IPS DF 19.7 (cell line): Measurements from ENCODE around the gene AK8.

Experiments
- DNase-seq: peaks from one replicate; pipeline ENCODE4 v3.0.0-alpha.2; 2013; ENCODE audit warnings: low read depth, low spot score

The AK8 gene

DNA sequence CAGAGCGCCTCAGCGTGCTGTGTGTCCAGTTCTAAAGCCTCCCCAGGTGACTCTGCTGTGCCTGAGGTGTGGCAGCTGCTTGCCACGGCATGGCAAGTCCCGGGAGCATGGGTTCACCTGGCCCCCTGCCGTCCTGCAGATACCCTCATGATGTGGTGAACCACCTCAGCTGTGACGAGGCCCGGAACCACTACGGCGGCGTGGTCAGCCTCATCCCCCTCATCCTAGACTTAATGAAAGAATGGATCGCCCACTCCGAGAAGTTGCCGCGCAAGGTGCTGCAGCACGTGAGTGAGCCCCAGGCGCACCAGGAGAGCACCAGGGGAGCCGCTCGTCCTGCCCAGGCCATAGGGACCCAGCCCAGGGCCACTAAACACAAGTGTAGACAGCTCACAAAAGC is 10.1 kb upstream of the AK8 start:
- no peak for DNase-seq

DNA sequence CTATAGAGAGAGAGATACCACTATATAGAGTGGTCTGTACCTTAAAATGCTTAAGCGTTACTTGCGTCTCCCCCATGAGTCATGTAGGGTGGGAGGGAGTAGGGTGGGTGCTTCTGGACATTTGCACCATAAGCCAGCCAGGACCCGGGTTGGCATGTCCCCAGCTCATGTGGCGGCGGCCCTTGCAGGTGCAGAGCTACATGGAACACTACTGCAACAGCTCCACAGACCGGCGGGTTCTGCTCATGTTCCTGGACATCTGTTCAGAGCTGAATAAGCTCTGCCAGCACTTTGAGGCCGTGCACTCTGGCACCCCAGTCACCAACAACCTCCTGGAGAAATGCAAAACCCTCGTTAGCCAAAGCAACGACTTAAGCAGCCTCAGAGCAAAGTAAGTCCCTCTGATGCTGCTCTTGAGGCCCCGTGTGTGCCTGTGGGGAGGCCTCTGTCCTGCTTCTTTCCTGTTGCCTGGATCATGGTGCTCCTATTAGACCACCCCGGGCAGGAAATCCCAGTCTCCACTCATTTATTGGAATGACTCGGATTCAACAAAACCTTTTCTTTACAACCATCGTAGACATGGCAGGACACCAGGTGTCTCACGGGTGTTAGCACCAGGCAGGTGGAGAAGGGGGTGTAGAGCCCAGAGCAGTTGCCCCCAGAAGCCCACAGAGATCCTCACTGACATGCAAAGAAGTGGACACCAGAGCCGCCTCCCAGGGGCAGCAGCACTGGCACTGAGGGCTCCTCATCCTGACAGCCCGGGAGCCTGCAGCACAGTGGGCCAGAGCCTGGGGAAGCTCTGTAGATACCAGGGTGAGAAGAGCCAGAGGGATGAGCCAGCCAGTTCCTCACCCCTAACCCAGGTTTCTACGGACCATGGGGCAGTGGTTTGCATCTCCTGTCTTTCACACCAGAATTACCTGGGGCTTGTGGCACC is 9.4 kb upstream of the AK8 start:
- DNase-seq = no peak

DNA sequence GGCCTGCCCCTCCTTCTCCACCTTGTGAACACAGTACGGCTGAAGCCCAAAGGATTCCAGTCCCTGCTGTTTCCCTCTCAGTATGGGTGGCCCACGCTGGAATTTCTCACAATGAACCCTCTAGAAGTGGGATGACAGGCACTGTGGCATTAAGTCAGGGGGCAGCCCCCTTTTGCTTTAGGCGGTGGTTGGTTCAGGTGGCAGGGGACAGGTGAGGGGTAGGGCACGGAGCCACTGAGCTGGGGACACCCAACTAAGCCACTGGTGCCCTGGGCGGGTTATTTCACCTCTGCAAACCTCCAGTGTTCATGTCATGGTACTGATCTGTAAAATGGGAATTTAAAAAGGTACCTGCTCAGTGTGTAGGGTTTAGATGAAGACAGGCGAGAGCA is 8.2 kb upstream of the AK8 start:
- no peak for DNase-seq

DNA sequence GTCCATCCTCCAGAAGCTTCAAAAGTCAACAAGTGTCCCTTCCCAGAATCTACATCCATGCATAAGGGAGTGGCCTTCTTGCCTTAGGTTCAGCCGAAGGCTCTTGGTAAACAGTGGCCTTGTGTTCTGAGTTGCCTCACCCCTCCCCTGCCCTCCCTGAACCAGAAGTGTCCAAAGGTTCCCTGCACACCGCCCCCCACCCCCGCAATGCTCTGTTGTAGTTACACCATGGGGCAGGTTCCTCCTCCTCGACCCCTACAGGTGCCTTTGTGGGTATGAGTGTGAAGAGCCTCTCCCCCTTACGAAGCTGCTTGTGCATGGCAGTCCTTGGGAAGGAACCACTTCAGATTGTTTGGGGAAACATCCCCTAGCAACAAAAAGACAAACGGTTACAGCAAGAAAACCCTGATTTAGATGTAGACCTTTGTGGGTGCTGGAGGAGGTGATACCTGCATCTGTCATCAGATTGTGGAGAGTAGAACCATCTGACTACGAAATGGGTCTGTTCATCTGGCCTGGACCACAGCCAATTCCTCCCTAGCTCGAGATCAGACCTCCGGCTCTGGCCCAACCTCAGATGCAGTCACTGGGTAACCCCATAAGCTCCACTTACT is 7.7 kb upstream of the AK8 start:
- DNase-seq = no peak

DNA sequence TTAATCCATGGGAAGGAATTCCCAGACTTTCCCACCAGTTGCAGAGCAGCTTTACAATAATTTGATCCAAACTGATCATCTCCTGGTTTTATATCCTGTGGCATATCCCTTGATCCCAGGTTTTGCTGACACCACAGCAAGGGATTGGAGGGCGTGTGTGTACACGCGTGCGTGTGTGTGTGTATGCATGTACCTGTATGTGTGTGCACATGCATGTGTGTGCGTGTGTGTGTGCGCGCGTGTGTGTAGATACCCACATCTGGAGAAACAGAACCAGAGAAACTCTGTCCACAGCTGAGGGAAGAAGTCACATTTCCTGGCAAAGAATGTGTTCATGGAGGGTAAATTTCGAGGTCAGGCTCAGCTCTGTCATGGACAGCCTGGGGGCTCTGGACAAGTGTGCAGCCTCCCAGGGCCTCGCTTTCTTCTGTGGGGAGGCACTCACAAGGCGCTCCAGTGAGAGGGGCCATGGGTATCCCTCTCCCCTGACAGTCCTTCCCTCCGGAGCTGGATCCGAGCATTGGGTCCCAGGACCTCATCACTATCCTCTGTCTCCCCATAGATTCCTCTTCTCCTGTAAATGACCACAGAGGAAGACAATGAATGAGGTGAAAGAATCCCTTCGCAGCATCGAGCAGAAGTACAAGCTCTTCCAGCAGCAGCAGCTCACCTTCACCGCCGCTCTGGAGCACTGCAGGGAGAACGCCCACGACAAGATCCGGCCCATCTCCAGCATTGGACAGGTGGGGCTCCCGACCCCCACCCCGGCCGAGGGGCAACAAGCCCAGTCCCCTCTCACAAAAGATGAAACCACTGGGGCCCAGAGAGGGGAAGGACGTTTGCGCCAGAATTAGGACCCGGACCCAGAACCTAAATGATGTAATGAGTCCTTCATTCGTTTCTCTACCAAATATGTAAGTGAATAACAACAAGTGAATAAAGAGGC is 5.5 kb upstream of the AK8 start:
- DNase-seq = no peak

DNA sequence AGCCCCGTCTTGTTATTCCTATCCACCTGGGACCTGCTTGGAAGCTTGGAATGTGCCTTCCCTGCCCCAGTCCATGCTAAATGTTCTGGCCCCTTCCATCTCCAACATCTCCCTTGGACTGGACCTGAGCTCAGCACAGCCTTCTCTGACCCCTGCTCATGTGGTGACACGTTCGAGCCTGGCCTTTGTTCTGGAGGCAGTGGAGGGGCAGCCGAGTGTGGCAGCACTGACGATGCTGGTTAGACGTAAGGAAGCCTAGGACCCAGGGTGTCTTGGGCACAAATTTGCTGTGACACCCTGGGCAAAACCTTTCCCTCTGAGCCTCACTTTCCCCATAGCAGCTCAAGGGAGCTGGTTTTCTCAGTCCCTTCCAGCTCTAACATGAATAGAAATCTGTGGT is 4.5 kb upstream of the AK8 start:
- no peak for DNase-seq

DNA sequence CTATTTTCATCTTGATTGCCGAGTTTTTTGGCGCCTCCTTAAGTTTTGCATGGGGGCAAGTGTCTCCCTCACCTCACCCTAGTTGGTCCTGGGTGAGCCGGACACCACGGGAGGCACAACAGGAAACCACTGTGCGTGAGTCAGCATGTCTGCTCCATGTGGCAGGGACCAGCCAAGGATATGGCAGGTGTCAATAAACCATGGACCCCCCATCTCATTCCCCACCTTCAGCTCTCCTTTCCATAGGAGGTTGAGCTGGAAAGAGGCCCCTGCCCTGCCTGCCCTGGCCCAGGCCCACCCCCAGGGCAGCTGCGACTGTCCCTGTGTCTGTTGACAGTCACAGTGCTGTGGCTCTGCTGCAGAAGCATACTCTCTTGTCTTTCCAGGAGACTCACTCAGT is 3.7 kb upstream of the AK8 start:
- DNase-seq = no peak

DNA sequence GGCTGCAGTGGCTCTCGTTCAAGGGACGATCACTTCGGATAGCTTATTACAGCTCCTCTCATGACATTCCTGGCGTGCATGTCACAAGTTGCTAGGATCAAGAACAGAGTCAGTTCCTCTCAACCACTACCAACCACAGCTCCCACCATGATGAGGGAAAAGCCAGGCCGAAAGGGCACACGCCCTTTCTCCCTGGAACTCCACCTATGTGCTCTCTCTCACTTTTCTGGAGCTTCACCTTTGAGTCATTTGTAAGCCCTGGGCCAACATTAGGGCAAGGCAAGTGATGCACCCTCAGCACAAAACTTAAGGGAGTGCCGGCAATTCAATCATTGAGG is 2.2 kb upstream of the AK8 start:
- no peak for DNase-seq

DNA sequence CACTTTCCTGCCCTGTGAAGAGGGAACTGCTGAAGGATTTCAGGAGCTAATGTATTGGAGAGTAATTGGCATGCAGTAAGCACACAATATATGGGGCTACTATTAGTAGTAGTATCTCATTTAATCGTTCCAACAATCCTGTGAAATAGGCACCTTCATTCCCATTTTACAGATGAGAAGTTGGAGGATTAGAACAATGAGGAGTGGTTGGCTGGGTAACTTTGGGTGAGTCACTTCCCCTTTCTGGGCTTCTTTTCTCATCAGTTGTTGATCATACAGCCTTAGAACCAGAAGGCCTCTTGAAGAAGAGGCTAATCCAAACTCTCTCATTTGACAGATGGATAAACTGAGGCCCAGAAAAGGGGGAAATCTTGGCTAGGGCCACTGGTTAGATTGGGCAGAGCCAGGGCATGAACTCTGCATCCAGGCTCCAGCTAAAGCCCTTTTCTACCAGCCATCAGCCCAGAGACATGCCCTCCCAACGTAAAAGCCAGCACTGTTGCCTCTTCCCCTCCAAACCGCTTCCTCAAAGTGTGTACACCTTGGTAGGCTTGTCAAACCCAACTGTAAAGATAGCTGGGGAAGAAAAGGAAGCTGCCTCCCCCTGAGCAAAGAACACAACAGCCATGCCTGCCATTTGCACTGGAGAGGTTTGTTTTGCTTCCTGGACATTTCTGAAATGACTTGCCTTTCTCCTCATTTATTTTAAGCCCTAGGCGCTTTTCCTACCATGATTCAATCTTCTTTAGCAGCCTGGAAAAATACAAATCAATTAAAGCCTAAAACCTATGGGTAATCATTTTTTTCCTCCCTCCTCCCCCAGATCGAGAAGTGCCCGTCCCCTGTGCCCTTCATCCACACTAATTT is 1.6 kb upstream of the AK8 start:
- no peak for DNase-seq

DNA sequence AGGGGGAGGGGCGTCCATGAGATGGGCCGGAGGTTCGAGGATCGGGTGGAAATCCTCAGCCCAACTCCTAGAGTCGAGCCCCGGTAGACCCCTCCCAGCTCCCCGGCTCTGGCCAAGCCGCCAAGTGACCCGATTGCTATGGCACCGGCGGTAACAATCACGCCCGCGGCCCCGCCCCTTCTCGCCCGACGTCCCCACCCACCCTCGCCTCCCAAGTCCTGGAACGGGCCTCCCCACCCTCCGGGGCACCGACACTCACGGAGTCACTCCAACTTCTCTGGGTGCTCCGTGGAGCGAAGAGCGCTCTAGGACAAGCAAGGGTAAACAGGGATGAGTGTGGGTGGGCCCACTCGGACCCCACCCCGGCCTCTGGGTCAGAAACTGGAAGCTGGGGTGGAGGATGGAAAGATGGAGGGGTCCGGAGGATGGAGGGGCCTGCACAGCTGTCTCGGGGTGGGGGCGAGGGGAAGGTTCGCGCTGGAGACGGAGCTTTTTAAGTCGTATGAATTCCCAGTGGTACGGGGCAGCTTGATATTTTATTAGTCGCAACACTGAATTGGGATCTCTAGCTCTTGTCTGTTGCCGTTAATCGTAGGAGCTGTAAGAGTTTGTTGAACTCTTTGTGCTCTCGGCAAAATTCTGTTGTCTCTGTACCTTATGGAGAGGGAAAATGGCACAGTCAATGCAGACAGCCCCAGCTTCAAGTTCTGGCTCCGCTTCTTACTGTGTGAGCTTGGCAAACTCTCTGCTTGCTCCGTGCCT is 792 bp upstream of the AK8 start, which contains the start of gene SPACA9:
TSS of gene SPACA9 (plus strand) at position 204 of the 762 bp plus-strand sequence. CDS start 5,050 bp downstream, outside the sequence.
- no peak for DNase-seq

DNA sequence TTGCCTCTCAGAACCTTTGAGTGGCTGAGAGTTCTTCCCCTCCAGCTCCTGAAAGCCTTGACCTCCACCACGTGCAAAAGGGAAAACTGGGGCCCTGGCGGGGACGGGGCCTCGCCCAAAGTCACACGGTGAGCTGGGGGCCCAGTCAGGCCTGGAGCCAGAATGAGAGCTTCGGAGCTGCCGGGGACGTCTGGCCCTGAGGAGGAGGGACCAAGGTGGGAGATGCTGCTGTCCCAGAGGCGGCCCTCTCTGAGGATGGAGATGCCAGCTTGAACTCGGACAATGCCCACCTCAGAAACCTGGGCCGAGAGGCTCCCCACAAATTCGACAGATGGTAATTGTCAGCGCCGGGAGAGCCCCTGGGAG is 643 bp downstream of the AK8 start:
- no peak for DNase-seq

DNA sequence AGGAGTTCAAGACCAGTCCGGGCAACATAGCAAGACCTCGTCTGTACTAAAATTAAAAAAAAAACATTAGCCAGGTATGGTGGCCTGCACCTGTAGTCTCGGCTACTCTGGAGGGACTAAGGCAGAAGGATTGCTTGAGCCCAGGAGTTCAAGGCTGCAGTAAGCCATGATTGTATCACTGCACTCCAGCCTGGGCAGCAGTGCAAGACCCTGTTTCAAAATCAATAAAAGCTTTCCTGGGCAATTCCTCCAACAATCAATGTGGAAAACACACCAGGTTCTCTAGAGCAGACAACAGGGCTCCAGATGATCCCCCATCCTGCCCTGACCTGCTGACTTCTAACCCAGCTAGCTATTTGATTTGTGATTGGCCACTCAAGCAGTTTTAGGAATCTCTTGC is 1.2 kb downstream of the AK8 start:
- no peak for DNase-seq

DNA sequence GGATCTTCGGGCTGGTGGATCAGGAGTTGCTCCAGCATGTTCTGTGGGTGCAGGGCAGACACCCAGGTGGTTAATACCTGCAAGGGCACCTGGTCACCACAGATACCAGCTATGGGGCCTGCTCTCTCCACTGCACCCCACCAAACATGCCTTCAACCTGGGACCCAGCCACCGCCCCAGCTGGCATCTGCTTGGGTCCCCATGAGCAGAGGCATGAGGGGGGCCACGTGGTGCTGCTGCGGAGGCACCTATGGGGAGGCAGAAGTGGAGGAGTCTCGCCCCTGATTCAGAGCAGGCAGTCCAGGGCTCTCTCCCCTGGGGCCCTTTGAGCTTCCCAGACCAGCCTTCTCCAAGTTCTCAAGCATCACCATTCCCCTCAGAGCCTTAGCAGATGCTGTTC is 2.9 kb downstream of the AK8 start:
- DNase-seq = no peak

DNA sequence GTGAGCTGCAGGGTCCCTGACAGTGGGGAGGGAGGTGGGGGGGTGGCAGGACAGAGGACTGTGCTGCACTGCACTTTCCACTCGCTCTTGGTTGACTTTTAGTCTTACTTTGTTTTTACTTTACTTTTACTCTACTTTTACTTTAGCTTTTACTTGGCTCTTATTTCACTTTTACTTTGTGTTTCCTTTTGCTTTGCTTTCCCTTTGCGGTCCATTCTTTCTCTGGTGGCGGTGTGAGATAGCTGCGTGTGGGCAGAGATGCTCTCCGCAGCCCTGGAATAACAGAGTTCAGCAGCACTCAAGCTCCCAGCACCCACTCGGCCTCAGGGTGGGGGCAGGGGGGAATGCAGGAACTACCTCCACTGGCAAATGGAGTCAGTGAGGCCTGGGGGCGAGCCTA is 4.7 kb downstream of the AK8 start:
- DNase-seq = no peak

DNA sequence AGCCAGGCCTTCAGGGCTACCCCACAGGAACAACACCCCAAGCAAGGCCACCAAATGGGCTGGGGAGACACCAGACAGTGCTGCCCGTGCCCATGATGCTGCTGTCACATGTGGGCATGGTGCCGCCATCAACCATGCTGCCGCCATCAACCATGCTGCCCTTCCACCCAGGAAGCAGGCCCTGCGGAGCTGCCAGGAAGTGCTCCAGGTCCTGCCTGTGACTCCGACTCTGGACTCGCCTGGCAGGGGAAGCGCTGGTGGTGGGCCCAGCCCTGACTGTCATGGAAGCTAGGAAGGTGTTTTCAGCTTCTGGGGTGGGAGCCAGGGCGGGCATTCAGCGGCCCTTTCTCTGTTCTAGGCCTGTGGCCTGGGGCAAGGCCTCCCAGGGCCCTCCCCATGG is 8.8 kb downstream of the AK8 start:
- DNase-seq = no peak

DNA sequence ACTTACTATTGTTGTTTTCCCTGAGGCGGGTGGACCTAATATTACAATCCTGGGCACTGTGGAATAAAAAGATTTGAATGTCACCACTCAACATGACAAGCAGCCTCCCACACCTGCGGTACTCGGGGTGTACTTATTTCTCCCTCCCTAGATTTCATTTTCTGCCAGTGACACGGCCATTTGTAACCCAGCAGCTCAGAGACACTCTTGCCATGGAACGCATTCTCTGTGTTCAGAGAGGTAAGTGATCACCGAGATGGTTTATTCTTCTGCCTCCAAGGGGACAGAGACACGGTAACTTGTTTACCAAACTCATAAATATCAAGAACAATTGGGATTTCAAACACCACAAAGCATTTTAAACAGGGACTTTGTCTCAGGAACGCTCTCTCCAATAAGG is 11.2 kb downstream of the AK8 start:
- no peak for DNase-seq

DNA sequence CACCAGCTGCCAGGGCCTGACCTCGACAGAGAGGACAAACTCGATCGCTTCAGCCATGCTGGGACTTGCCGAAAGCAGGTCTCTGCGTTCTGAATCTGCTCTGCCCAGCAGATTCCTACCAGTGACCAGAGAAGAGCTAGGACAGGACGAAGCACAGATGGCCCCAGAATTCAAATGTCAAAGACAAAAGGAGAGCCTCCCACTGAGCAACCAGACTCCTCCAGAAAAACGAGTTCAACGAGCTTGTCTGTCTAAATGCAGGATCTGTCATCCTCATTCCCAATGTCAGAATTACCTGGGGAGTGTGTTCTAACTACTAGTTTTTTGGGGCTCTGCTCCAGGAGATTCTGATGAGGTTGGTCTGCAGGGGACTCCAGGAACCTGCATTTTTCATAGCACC is 13.4 kb downstream of the AK8 start:
- no peak for DNase-seq

DNA sequence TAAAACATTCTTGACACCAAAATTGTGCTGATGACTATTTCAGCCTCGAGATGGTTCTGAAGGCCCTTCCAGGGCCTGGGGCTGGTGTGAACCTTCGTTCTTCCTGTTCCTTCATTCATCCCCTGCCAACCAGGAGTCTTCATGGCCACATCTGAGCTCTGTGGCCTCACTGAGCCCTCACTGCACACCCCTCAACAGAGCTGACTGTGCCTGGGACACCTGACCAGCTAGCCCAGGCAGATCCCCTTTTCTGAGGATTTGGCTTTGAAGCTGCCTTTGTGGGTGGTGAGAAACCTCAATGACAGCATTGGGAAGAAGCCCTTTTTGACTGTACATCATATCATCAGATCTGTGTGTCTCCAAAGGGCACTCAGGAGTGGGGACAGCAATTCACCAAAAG is 13.8 kb downstream of the AK8 start:
- no peak for DNase-seq

DNA sequence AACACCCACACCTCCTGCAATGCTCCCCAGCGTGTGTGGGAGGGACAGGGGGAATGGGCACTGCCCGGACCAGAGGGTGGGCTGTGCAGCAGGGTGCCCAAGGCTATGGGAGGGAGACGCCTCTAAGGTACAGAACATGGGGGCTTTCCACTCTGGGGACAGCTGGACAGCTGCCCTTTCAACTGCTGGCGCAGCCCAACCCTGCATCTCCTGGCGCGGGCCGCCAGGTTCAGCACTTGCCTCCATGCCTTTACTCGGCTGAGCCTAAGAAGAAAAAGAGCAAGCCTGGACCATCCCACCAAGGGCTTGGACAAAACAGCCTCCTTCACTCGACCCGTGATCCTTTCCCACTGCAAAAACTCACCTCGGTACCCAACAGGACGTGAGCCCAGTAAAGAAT is 15.0 kb downstream of the AK8 start:
- DNase-seq = no peak

DNA sequence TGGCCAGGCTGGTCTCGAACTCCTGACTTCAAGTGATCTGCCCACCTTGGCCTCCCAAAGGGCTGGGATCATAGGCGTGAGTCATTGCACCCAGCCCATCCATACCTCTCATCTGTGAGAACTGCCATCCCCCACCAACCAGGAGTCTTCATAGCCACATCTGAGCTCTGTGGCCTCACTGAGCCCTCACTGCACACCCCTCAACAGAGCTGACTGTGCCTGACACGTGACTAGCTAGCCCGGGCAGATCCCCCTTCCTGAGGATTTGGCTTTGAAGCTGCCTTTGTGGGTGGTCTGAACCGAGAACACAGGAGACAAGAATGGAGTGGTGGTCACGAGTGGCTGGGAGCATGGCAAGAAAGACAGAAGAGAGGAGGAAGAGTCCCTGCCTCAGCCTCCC is 15.6 kb downstream of the AK8 start:
- no peak for DNase-seq

DNA sequence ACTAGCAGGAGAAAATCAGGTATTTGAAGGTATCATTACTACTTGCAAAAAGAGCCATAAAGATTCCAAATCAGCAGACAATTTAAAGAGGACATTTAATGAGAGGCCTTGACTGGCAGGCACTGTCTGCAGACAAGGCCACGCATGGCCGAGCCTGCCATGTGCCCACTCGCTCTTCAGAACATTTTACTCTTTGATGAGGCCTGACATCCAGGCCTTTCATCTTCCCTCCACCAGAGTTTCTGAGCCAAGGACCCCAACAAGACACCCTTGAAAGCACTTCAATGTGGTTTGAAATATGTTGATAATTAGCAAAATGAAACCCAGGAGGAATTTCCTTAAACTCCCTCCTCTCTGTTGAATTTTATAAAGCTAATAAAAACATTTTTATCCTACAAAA is 16.4 kb downstream of the AK8 start:
- DNase-seq = no peak
